NT2/D1 (cell line): ENCODE results near the gene TTR.

Experiments used
- SUZ12 ChIP-seq: IDR thresholded peaks from 2 replicates; pipeline ENCODE4 v1.6.1; 2011; ENCODE audit not compliant: insufficient read length, insufficient read depth; ENCODE audit errors: extremely low read depth
- YY1 ChIP-seq: IDR thresholded peaks from 2 replicates; pipeline ENCODE4 v1.6.1; 2011; ENCODE audit not compliant: insufficient read length, insufficient read depth
- ZNF274 ChIP-seq: IDR thresholded peaks from 2 replicates; pipeline ENCODE4 v1.6.1; 2011; ENCODE audit warnings: mild to moderate bottlenecking, low read depth, low read length

GRCh38 chr18:31643003-31643402 is 51.3 kb downstream of the TTR start:
- TF ChIP-seq YY1: no peak
- no peak for TF ChIP-seq ZNF274
- no peak for TF ChIP-seq SUZ12
